ENCODE results near the gene UBLCP1.

Gene UBLCP1

DNA sequence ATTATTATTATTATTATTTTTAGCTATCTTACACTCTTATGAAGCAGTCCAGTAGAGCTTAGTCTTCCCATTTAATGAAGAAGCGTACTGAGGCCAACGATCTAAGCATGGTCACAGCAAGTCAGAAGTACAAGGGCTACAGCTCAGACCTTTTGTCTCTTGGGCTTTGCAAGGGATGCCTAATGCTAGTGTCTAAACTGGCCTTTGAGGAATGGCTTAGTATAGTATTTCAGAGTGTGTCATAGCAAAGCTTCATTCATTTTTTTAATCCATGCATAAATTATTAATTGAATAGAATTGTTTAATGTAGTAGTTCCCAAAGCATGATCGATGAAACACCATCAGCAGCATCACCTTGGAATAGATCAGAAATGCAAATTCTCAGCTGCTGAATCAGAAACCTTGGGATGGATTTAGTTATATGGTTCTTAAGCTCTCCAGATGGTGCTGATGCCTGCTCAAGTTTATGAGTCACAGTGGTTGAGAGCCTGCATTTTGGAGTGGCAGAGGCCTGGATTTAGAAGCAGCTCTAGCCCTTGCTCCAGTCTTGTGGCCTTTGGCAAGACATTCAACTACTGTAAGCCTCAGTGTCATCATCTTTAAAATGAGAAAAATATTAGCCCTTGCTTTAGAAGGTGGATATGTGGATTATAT is 61.1 kb downstream of the UBLCP1 start:
- DNase-seq (ENCODE audit: low read depth), result peak; percentile 58
- H3K4me3 ChIP-seq (ENCODE audit: low read length), result no peak overlapping the region
- TF ChIP-seq, protein P1, sequence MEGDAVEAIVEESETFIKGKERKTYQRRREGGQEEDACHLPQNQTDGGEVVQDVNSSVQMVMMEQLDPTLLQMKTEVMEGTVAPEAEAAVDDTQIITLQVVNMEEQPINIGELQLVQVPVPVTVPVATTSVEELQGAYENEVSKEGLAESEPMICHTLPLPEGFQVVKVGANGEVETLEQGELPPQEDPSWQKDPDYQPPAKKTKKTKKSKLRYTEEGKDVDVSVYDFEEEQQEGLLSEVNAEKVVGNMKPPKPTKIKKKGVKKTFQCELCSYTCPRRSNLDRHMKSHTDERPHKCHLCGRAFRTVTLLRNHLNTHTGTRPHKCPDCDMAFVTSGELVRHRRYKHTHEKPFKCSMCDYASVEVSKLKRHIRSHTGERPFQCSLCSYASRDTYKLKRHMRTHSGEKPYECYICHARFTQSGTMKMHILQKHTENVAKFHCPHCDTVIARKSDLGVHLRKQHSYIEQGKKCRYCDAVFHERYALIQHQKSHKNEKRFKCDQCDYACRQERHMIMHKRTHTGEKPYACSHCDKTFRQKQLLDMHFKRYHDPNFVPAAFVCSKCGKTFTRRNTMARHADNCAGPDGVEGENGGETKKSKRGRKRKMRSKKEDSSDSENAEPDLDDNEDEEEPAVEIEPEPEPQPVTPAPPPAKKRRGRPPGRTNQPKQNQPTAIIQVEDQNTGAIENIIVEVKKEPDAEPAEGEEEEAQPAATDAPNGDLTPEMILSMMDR (IDR thresholded peaks at IDR 0.05; ENCODE audit: insufficient read depth, low read depth, low read length, missing control alignments), result no peak

DNA sequence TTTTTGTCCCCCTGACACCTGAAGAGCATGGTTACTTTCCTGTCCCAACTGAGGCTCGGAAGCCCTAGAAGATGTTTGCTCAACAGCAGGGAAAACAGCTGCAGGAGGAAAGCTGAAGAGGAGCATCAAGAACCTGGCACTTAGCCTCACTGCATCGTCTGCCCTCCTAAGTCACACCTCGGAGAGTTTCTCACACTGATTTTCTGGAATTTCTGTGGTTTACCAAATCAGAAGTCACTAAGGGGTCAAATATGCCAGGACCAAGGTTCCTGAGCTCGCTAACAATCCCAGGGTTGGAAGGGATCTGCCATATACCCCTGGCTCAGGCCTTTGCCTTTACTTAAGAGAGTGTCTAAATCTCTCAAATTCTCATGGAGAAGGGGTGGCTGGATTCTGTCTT is 61.9 kb downstream of the UBLCP1 start:
- DNase-seq (ENCODE audit: low read depth), result no peak
- no peak overlapping the region for H3K4me3 ChIP-seq (ENCODE audit: low read length)
- TF ChIP-seq, protein P1 (IDR thresholded peaks at IDR 0.05; ENCODE audit: insufficient read depth, low read depth, low read length, missing control alignments), result no peak

DNA sequence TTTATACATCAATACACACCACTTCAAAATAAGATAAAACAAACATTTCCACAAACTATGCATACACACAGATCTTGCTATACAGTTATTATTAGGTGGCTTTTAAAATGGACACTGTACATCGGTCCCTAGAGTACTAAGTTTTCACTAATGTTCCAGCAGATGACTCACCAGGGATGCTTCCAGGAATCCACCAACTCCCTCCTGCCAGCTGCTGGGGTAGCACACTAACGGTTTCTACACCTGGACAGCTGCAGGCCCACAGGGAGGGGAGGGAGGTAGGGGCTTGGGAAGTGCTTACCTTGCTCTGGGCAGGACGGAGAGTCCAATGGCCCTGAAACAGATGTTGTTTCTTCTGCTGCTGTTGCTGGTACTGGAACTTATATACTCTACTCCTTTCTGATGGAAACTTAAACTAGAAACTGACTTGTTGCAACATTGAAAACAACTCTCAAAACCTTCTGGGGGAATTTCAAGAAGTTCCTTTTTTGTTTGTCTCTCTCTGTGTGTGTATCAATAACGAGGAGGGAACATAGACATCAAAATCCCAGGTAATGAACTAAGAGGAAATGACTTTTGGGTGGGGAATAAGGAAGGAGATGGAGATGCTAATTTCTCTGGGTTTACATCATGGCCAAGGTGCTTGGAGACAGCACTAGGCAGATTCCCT is 67.2 kb downstream of the UBLCP1 start, which contains the start of gene IL12B:
Gene IL12B (minus strand): TSS at position 357 of the 670 bp plus-strand sequence. CDS start 3,705 bp downstream, outside the sequence.
- TF ChIP-seq, protein P1 (IDR thresholded peaks at IDR 0.05; ENCODE audit: insufficient read depth, low read depth, low read length, missing control alignments), result no peak
- H3K4me3 ChIP-seq (ENCODE audit: low read length), result peak within 1 kb of the TSS; percentile 44
- DNase-seq (ENCODE audit: low read depth), result peak; percentile 26

DNA sequence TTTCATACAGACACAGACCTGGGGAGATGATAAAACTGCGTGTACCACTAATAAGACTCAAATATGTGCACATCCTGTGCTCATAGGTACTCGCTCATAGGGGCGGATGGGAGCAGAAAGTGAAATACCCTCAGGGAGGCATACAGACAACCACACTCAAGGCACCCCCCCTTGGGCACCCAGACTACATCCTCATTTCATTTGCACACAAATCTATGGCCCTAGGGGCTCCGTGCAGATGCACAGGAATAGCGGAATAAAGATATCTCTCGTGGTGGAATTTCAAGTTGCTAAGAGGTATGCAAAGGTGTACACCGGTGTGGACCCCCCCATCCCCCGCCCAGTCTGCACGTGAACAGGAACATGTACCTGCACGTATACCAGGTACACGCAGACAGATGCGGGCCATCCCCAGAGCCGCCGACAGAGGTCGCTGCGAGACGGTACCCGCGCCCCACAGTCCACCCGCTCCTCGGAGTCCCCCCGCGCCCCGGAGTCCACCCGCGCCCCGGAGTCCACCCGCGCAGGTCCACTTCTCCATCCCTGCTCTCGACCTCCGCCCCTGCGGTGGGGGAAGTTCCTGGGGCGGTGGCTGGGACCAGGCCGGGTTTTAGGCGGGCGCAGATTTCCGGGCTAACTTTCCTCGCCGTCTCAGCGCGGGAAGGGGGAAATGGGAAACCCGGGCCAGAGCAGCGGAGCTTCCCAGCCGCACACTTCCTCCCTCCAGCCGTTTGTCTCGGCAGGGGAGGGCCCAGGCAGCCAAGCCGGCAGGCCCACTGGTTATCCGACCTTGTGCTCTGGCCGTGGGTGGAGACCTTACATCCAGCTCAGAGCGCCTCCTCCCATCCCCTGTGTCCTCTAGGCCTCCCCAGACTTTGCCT is 68.2 kb downstream of the UBLCP1 start:
- H3K4me3 ChIP-seq (ENCODE audit: low read length), result peak overlapping the region; percentile 44
- TF ChIP-seq, protein P1 (IDR thresholded peaks at IDR 0.05; ENCODE audit: insufficient read depth, low read depth, low read length, missing control alignments), result peak; percentile 62
- DNase-seq (ENCODE audit: low read depth), result peak; percentile 50

DNA sequence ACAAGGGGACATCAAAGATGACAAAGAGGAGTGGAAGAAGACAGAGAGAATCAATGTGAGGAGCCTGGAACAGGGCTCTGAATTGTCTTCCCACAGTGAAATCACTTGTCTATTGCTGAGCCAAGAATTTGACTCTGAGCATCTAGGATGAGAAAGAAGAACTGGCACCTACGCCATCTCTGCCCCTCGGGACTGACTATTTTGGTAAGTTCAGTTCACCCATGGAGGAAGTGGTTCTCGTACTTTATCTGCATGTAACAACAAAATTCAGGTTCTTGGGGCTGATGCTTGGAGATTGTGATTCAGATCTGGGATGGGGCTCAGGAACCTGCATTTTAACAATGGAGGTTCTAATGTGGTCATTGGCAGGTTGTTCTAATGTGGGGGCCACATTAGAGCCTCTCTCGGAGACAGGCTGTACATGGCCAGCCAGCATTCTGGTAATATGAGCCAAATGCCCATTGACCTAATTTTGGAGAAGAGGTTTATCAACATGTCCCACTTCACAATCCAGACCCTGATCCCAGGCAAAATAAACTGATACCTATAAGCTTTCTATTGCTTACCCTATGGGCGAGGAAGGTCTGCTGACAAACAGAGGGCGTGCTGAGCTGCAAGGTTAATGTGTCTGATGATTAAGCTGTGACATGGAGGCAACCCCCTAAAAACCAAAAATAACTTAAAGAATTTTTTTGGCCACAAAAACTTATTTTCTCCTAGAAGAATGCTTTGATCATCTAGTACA is 69.9 kb downstream of the UBLCP1 start:
- DNase-seq (ENCODE audit: low read depth), result no peak
- H3K4me3 ChIP-seq (ENCODE audit: low read length), result no peak overlapping the region
- TF ChIP-seq, protein P1 (IDR thresholded peaks at IDR 0.05; ENCODE audit: insufficient read depth, low read depth, low read length, missing control alignments), result no peak

DNA sequence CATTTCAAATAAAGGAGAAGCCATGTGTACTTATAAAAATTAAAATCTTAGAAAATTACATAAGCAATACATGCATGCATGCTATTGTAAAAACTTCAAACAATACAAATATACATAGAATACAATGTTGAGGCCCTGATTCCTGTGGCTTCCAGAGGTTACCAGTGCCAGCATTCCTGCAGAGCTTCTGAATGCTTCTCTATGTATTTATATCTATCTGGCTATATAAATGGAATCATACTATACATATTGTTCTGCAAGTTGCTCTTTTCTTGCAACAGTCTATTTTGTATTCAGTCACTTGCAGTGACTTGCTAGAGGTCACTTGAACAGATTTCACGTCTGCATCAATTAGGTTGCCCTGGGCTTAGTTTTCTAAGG is 70.4 kb downstream of the UBLCP1 start:
- no peak overlapping the region for H3K4me3 ChIP-seq (ENCODE audit: low read length)
- TF ChIP-seq, protein P1 (IDR thresholded peaks at IDR 0.05; ENCODE audit: insufficient read depth, low read depth, low read length, missing control alignments), result no peak
- DNase-seq (ENCODE audit: low read depth), result no peak

Data from epithelial cell of esophagus (primary cell).